H1 (cell line): Measurements from ENCODE around the gene PNMA8C. TPM values are rescaled to one million over a fixed set of nuclear protein-coding genes. Genes with fewer than 3 reads are reported as not detected.
A peak's percentile ranks its signal among the peaks of the same experiment; 100 is the strongest.

ENCODE experiments used
- CTCF ChIA-PET: fragments of 300-600 bp; sonication (Branson Sonifier 250); formaldehyde crosslinking; loops from one replicate; lab custom pipeline; 2021; ENCODE audit not compliant: partially characterized antibody; lab: Charles Lee
- POLR2A ChIA-PET: fragments of 300-600 bp; sonication (Branson Sonifier 250); formaldehyde crosslinking; loops from one replicate; lab custom pipeline; 2021; ENCODE audit warnings: inconsistent platforms; ENCODE audit not compliant: partially characterized antibody; lab: Charles Lee
- DNase-seq, 2 experiments: peaks; one replicate each; pipeline versions ENCODE4 v3.0.0 to v3.0.0-alpha.2; 2010 to 2022; ENCODE audit warnings: low spot score in 2 of 2, low read depth in 1 of 2, mixed read lengths in 1 of 2
- FAIRE-seq: peaks from 2 replicates; lab custom pipeline; 2011; peaks lifted over from hg19 to GRCh38; lab: Jason Lieb, UNC
- H2AFZ ChIP-seq: 2 replicates; pipeline ENCODE4 v1.8.1; 2012; ENCODE audit warnings: low read length, inconsistent platforms
- H2AK5ac ChIP-seq: 2 replicates; pipeline ENCODE4 v1.6.1; 2013; ENCODE audit warnings: low read depth, low read length
- H2BK120ac ChIP-seq: replicated peaks from 2 replicates; pipeline ENCODE3; 2013; ENCODE audit warnings: low read depth, low read length, inconsistent platforms
- H2BK12ac ChIP-seq: 2 replicates; pipeline ENCODE4 v1.6.1; 2013; ENCODE audit warnings: low read depth, low read length
- H2BK15ac ChIP-seq: 2 replicates; pipeline ENCODE4 v1.6.1; 2013; ENCODE audit warnings: low read length
- H2BK20ac ChIP-seq: 2 replicates; pipeline ENCODE4 v1.6.1; 2013; ENCODE audit warnings: low read length
- H2BK5ac ChIP-seq: 2 replicates; pipeline ENCODE4 v1.6.1; 2013; ENCODE audit warnings: low read depth, low read length
- H3K14ac ChIP-seq: 2 replicates; pipeline ENCODE4 v1.6.1; 2013; ENCODE audit warnings: inconsistent platforms; ENCODE audit not compliant: insufficient read length
- H3K18ac ChIP-seq: 2 replicates; pipeline ENCODE4 v1.6.1; 2013; ENCODE audit warnings: low read length; ENCODE audit errors: extremely low read depth
- H3K23ac ChIP-seq: 2 replicates; pipeline ENCODE4 v1.6.1; 2013; ENCODE audit warnings: inconsistent platforms; ENCODE audit not compliant: insufficient read length
- H3K23me2 ChIP-seq: 2 replicates; pipeline ENCODE4 v1.6.1; 2013; ENCODE audit warnings: low read depth, low read length
- H3K27ac ChIP-seq: 2 replicates; pipeline ENCODE4 v1.6.1; 2011; ENCODE audit warnings: low read depth, low read length, inconsistent platforms
- H3K27me3 ChIP-seq, 4 experiments: replicated peaks in 1 of 4; 1 replicate in 1 of 4; 2 replicates in 3 of 4; pipeline versions ENCODE4 v1.6.1 to v1.8.1; 2011 to 2013; ENCODE audit warnings: low read length in 3 of 4, mild to moderate bottlenecking in 3 of 4, inconsistent platforms in 2 of 4, mixed read lengths in 2 of 4, moderate library complexity in 1 of 4; ENCODE audit not compliant: control insufficient read depth in 3 of 4, insufficient read depth in 3 of 4; ENCODE audit errors: extremely low read depth in 1 of 4
- H3K36me3 ChIP-seq, 4 experiments: 2 replicates each; pipeline versions ENCODE4 v1.6.1 to v1.8.1; 2011 to 2013; ENCODE audit warnings: mild to moderate bottlenecking in 4 of 4, low read length in 3 of 4, moderate library complexity in 2 of 4, control low read depth in 1 of 4, inconsistent platforms in 1 of 4; ENCODE audit not compliant: insufficient read depth in 4 of 4, control insufficient read depth in 2 of 4
- H3K4ac ChIP-seq: replicated peaks from 2 replicates; pipeline ENCODE3; 2013; ENCODE audit warnings: low read length, low read depth, mixed read lengths, inconsistent platforms; ENCODE audit not compliant: insufficient read length
- H3K4me1 ChIP-seq, 4 experiments: replicated peaks in 1 of 4; 1 replicate in 1 of 4; 2 replicates in 3 of 4; pipeline versions ENCODE4 v1.6.1 to v1.8.1; 2011 to 2013; ENCODE audit warnings: low read length in 3 of 4, inconsistent platforms in 2 of 4, mixed read lengths in 1 of 4; ENCODE audit not compliant: insufficient read depth in 4 of 4, control insufficient read depth in 3 of 4
- H3K4me2 ChIP-seq, 2 experiments: 2 replicates each; pipeline versions ENCODE4 v1.6.1 to v1.8.1; 2011 to 2013; ENCODE audit warnings: low read depth in 2 of 2, low read length in 2 of 2, control low read depth in 1 of 2, inconsistent platforms in 1 of 2, mild to moderate bottlenecking in 1 of 2; ENCODE audit not compliant: insufficient read depth in 1 of 2
- H3K4me3 ChIP-seq, 4 experiments: fragments of 200-600, 300-600 bp in 1 of 4; sonication (generic), shearing (Covaris generic), sonication (Bioruptor Twin) in 1 of 4; 2 replicates each; pipeline versions ENCODE4 v1.5.1 to v1.8.1; 2011 to 2016; ENCODE audit warnings: low read length in 4 of 4, low read depth in 3 of 4, control low read depth in 2 of 4, inconsistent platforms in 2 of 4, mild to moderate bottlenecking in 2 of 4, mixed read lengths in 1 of 4, moderate library complexity in 1 of 4; ENCODE audit not compliant: insufficient read depth in 2 of 4; ENCODE audit errors: extremely low read depth in 1 of 4
- H3K56ac ChIP-seq: replicated peaks from 2 replicates; pipeline ENCODE3; 2013; ENCODE audit warnings: low read depth, mild to moderate bottlenecking, mixed read lengths, low read length, inconsistent platforms; ENCODE audit not compliant: insufficient read length
- H3K79me1 ChIP-seq: 2 replicates; pipeline ENCODE4 v1.6.1; 2013; ENCODE audit warnings: low read depth, low read length, control low read depth
- H3K79me2 ChIP-seq, 2 experiments: 2 replicates each; pipeline versions ENCODE4 v1.6.1 to v1.8.1; 2012 to 2013; ENCODE audit warnings: low read length in 2 of 2, mild to moderate bottlenecking in 2 of 2, inconsistent platforms in 1 of 2; ENCODE audit not compliant: insufficient read depth in 2 of 2, control insufficient read depth in 1 of 2
- H3K9ac ChIP-seq, 4 experiments: replicated peaks in 1 of 4; 1 replicate in 1 of 4; 2 replicates in 3 of 4; pipeline versions ENCODE4 v1.6.1 to v1.8.1; 2011 to 2013; ENCODE audit warnings: low read depth in 3 of 4, low read length in 3 of 4, control low read depth in 2 of 4, mild to moderate bottlenecking in 2 of 4, moderate library complexity in 2 of 4, inconsistent platforms in 1 of 4; ENCODE audit errors: extremely low read depth in 1 of 4
- H3K9me3 ChIP-seq, 2 experiments: 2 replicates each; pipeline versions ENCODE4 v1.6.1 to v1.8.1; 2012 to 2013; ENCODE audit warnings: mild to moderate bottlenecking in 2 of 2, moderate library complexity in 2 of 2, control low read depth in 1 of 2, inconsistent platforms in 1 of 2, low read depth in 1 of 2, low read length in 1 of 2, mixed read lengths in 1 of 2; ENCODE audit not compliant: insufficient read depth in 2 of 2
- H4K20me1 ChIP-seq, 2 experiments: replicated peaks in 1 of 2; 2 replicates each; pipeline versions ENCODE3 to v1.8.1; 2011 to 2013; ENCODE audit warnings: inconsistent platforms in 2 of 2, low read length in 2 of 2, mild to moderate bottlenecking in 1 of 2; ENCODE audit not compliant: insufficient read depth in 2 of 2, control insufficient read depth in 1 of 2
- H4K5ac ChIP-seq: 2 replicates; pipeline ENCODE4 v1.6.1; 2013; ENCODE audit warnings: low read length, low read depth, mixed read lengths, inconsistent platforms; ENCODE audit not compliant: insufficient read length
- H4K8ac ChIP-seq: 2 replicates; pipeline ENCODE4 v1.8.0; 2013; ENCODE audit warnings: mild to moderate bottlenecking, moderate library complexity, low read length, inconsistent platforms; ENCODE audit not compliant: insufficient read depth; ENCODE audit errors: extremely low read depth
- H4K91ac ChIP-seq: replicated peaks from 2 replicates; pipeline ENCODE3; 2013; ENCODE audit warnings: low read length, mixed read lengths, inconsistent platforms; ENCODE audit not compliant: insufficient read length
- CHD1 ChIP-seq: IDR thresholded peaks from 2 replicates; pipeline ENCODE4 v1.6.1; 2012; ENCODE audit warnings: low read depth, low read length, improper control_type of control experiment
- HDAC2 ChIP-seq, 2 experiments: fragments of 300-600 bp in 1 of 2; sonication (generic) in 1 of 2; IDR thresholded peaks; 2 replicates each; pipeline ENCODE4 v1.6.1; 2011 to 2012; ENCODE audit warnings: low read depth in 2 of 2, low read length in 2 of 2, mild to moderate bottlenecking in 2 of 2, moderate library complexity in 2 of 2, borderline replicate concordance in 1 of 2, inconsistent platforms in 1 of 2
- KDM1A ChIP-seq: fragments of 200-600, 300-600 bp; sonication (generic); IDR thresholded peaks from 2 replicates; pipeline ENCODE4 v1.7.1; 2016; ENCODE audit warnings: mild to moderate bottlenecking, low read length, borderline replicate concordance
- WGBS, 2 experiments: shearing (Covaris generic) in 1 of 2; methylation state at CpG; one replicate each; pipeline versions ENCODE4 v1.1.6 to v1.1.7; 2013 to 2015; ENCODE audit warnings: low lambda C conversion rate in 2 of 2, mixed read lengths in 2 of 2, inconsistent platforms in 1 of 2, low coverage in 1 of 2, missing lambda C conversion rate in 1 of 2; ENCODE audit not compliant: insufficient replicate concordance in 2 of 2, insufficient coverage in 1 of 2, insufficient read length in 1 of 2; ENCODE audit errors: extremely low coverage in 1 of 2, missing lambda C conversion rate in 1 of 2; 5-methylcytosine and 5-hydroxymethylcytosine counted together
- polyA plus RNA-seq, 7 experiments: library from polyadenylated mRNA; depleted of rRNA in 3 of 7; stranded (reverse) in 5 of 7; unstranded in 2 of 7; fragments of >200 nt in 5 of 7; fragments of 200-250 nt in 2 of 7; gene quantifications; 1 replicate in 5 of 7; 2 replicates in 1 of 7; 4 replicates in 1 of 7; pipeline versions ENCODE4 v1.2.1 to v1.2.3, GENCODE V29; 2011 to 2013; ENCODE audit warnings: missing spikeins in 2 of 7, mixed read lengths in 2 of 7
- total RNA-seq: library from RNA; stranded (reverse); fragmentation: NEBNext Ultra II Directional; extraction: Animal tissue kit (Norgen Biotek cat#: 25700); gene quantifications from 2 replicates; pipeline ENCODE4 v1.2.1, GENCODE V29; 2021

Gene PNMA8C
- total and polyA plus RNA-seq, 2 of the 8 experiments (the other 6 are each of a cell fraction or from before 2014, with no cell fraction given): 0.53 to 1.8 TPM

DNA sequence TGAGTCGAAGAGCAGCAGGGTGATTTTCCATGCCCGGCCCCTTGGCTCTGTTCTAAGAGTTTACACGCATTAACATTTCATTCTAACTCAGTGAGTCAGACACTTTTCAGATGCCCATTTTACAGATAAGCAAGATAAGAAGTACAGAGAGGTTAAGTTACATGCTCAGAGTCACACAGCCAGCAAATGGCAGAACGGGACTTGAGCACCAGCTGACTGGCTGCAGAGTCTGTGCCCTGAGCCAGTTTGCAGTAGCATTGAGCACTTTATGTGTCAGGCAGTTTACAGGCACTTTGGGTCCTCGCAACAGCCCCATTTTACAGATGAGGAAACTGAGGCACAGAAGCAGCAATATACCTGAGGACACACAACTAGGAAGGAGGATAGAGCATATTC, 34.3 kb downstream of the PNMA8C start:
- H3K56ac ChIP-seq: no peak overlapping the region
- no peak overlapping the region for H2BK12ac ChIP-seq
- peaks cover 0 to 27% (median 17%) of the 10 kb centered on the region in 4 experiments; a peak in 6 of 8 replicates for H3K36me3 ChIP-seq
- no peaks in the 10 kb centered on the region for H3K79me1 ChIP-seq
- no peak overlapping the region for H2BK120ac ChIP-seq
- H3K4ac ChIP-seq: no peak overlapping the region
- DNase-seq (no peak), FAIRE-seq (no peak)
- H4K5ac ChIP-seq: no peak overlapping the region
- H3K27me3 ChIP-seq: no peaks in the 10 kb centered on the region
- no peak overlapping the region for H2AK5ac ChIP-seq
- no peak overlapping the region for H4K91ac ChIP-seq
- no peak overlapping the region for H3K4me2 ChIP-seq
- H2AFZ ChIP-seq: no peak overlapping the region
- no peak overlapping the region for H3K27ac ChIP-seq
- TF ChIP-seq CHD1: no peak
- 0 out of 4 replicates have a peak, but pooled peaks of 1 of the 2 experiments have one; percentile 35 for TF ChIP-seq HDAC2 (IDR thresholded peaks at IDR 0.05; ENCODE audit: borderline replicate concordance in 1 of 2, low read depth in 2 of 2, low read length in 2 of 2)
- TF ChIP-seq KDM1A: peak; percentile 87; the same call in 1 of the 2 replicates
- WGBS, 2 experiments: 87% methylated on average over 5 of the region's 5 CpGs; no CpG with 5 or more reads in 1 of the 2 experiments
- no peak overlapping the region for H3K14ac ChIP-seq
- H4K8ac ChIP-seq: no peak overlapping the region
- no peaks in the 10 kb centered on the region for H3K9me3 ChIP-seq
- H3K4me1 ChIP-seq: no peaks in the 10 kb centered on the region; a peak in 2 of 7 replicates
- peaks cover 0 to 3% of the 10 kb centered on the region in 2 experiments for H4K20me1 ChIP-seq
- H3K9ac ChIP-seq: no peak overlapping the region
- no peak overlapping the region for H2BK15ac ChIP-seq
- no peak overlapping the region for H3K23ac ChIP-seq
- H3K79me2 ChIP-seq: no peaks in the 10 kb centered on the region
- no peak overlapping the region for H2BK5ac ChIP-seq
- no peak overlapping the region for H2BK20ac ChIP-seq
- no peaks in the 10 kb centered on the region for H3K23me2 ChIP-seq
- no peak overlapping the region for H3K18ac ChIP-seq
- ChIA-PET POLR2A (interaction anchor here (1.1 to 3.2 kb wide), 4 partner anchors 9 to 116 kb away, joined by 3 to 15 read pairs (median 4); no protein-coding TSS in a partner anchor), CTCF (interaction anchor here (0.9 to 15.2 kb wide), 21 partner anchors 9 to 316 kb away, joined by 3 to 254 read pairs (median 8); no protein-coding TSS in a partner anchor)
- H3K4me3 ChIP-seq: no peak overlapping the region
